GM23338 (cell line): ENCODE results near the gene CCDC91.

ENCODE experiments used
- CTCF ChIP-seq, 2 experiments: fragments of 200-600 bp in 1 of 2; sonication (generic) in 1 of 2; conservative IDR thresholded peaks; 2 replicates each; pipeline versions ENCODE4 v1.5.1 to v1.6.1; 2016 to 2017; ENCODE audit warnings: antibody characterized with exemption in 2 of 2, low read depth in 2 of 2, mild to moderate bottlenecking in 2 of 2, moderate library complexity in 1 of 2
- EZH2 ChIP-seq: fragments of 200-600 bp; sonication (generic); IDR thresholded peaks from one replicate; pipeline ENCODE4 v1.8.0; 2017; ENCODE audit warnings: antibody characterized with exemption, mild to moderate bottlenecking, low read depth; ENCODE audit not compliant: unreplicated experiment
- POLR2AphosphoS5 ChIP-seq: IDR thresholded peaks from 2 replicates; pipeline ENCODE4 v1.6.1; 2016; ENCODE audit warnings: antibody characterized with exemption, low read depth
- ZNF331 ChIP-seq: fragments of 250-450 bp; sonication (Bioruptor Pico); IDR thresholded peaks from 2 replicates; pipeline ENCODE4 v1.5.0; 2020; ENCODE audit warnings: low read depth, mild to moderate bottlenecking, moderate library complexity

- no peak for TF ChIP-seq CTCF (conservative IDR thresholded peaks at IDR 0.05; ENCODE audit: low read depth in 2 of 2)
- no peak for TF ChIP-seq EZH2
- no peak for TF ChIP-seq ZNF331 (CRISPR knock-in tag)
- TF ChIP-seq POLR2AphosphoS5, result no peak
Observed at GRCh38 chr12:28226705-28227104, 36.4 kb downstream of the CCDC91 start.
